ENCODE measurements around the gene IPO4. TPM values are rescaled to one million over a fixed set of nuclear protein-coding genes. Genes with fewer than 3 reads are reported as not detected.
A peak's percentile ranks its signal among the peaks of the same experiment; 100 is the strongest.

Gene IPO4
- total and polyA plus RNA-seq, 2 of the 13 experiments (the other 11 are each of a cell fraction or from before 2014, with no cell fraction given): 39.0 to 179 TPM

DNA sequence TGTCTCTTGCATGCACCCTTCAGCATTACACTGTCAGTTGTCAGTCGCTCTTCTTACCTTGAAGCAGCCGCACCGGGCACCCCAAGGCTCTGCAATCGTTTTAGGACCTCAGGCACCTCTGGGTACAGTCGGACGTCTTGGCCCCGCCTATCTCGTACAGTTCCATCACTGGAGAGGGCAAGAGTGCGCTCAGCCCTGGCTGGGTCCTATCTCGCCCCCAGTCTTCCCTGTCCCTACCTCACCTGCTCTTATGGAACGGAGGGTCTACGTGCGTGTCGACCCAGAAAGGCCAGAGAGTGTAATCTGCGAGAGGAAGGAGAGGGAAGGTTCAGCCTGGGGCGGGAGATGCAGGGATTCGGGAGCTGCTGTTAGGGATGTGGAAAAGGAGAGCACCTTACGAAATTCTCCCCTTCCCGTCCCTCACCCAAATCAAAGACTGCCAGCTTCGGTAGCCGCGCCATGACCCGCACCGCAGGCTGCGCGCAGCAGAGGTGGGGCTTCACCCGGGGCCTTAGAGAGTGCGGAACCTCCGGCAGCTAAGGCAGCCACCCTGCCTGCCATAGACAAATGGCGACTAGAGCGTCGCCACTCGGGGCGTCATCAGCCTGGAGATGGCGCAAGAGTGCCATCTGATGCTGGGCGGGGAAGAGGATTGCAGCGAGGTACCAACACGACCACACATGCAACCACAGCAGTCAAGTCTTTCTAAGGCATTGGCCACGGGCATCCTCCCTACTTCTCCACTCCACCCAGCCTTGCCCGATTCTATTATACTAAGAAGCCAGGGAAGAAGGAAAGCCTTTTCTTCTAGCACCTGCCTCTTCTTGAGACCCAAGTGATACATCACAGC is 27.1 kb upstream of the IPO4 start, which contains the start of gene MDP1 (continued):
- TF ChIP-seq ZBTB44 (CRISPR knock-in tag; IDR thresholded peaks at IDR 0.05): 0 out of 2 replicates have a peak, but pooled peaks have one; percentile 67
- peak; percentile 94 for TF ChIP-seq MEF2D (CRISPR knock-in tag; IDR thresholded peaks at IDR 0.05)
- peak; percentile 95 for TF ChIP-seq RBFOX2 (IDR thresholded peaks at IDR 0.05; ENCODE audit: low read depth, low read length)
- peak; percentile 88; the same call in 1 of the 2 replicates for TF ChIP-seq REXO4 (CRISPR knock-in tag; IDR thresholded peaks at IDR 0.05; ENCODE audit: borderline replicate concordance)
- TF ChIP-seq PHF21A (CRISPR knock-in tag; IDR thresholded peaks at IDR 0.05): no peak
- TF ChIP-seq ZNF562 (CRISPR knock-in tag; IDR thresholded peaks at IDR 0.05; ENCODE audit: borderline replicate concordance): no peak; the same call in 1 of the 2 replicates
- peak; percentile 76 for TF ChIP-seq ZNF503 (CRISPR knock-in tag; IDR thresholded peaks at IDR 0.05)
- peak; percentile 93 for TF ChIP-seq KDM5A (IDR thresholded peaks at IDR 0.05; ENCODE audit: borderline replicate concordance, low read length)
- TF ChIP-seq ZNF567 (CRISPR knock-in tag; IDR thresholded peaks at IDR 0.05; ENCODE audit: borderline replicate concordance): peak; percentile 100
- TF ChIP-seq, protein P1, sequence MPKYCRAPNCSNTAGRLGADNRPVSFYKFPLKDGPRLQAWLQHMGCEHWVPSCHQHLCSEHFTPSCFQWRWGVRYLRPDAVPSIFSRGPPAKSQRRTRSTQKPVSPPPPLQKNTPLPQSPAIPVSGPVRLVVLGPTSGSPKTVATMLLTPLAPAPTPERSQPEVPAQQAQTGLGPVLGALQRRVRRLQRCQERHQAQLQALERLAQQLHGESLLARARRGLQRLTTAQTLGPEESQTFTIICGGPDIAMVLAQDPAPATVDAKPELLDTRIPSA (CRISPR knock-in tag; IDR thresholded peaks at IDR 0.05; ENCODE audit: borderline replicate concordance): no peak
- peak; percentile 99 for TF ChIP-seq ARHGAP35 (CRISPR knock-in tag; IDR thresholded peaks at IDR 0.05; ENCODE audit: borderline replicate concordance)
- peak; percentile 71 for TF ChIP-seq SKI (IDR thresholded peaks at IDR 0.05; ENCODE audit: partially characterized antibody)
- TF ChIP-seq HES4 (CRISPR knock-in tag; IDR thresholded peaks at IDR 0.05; ENCODE audit: borderline replicate concordance): 0 out of 2 replicates have a peak, but pooled peaks have one; percentile 55
- TF ChIP-seq, protein P2, sequence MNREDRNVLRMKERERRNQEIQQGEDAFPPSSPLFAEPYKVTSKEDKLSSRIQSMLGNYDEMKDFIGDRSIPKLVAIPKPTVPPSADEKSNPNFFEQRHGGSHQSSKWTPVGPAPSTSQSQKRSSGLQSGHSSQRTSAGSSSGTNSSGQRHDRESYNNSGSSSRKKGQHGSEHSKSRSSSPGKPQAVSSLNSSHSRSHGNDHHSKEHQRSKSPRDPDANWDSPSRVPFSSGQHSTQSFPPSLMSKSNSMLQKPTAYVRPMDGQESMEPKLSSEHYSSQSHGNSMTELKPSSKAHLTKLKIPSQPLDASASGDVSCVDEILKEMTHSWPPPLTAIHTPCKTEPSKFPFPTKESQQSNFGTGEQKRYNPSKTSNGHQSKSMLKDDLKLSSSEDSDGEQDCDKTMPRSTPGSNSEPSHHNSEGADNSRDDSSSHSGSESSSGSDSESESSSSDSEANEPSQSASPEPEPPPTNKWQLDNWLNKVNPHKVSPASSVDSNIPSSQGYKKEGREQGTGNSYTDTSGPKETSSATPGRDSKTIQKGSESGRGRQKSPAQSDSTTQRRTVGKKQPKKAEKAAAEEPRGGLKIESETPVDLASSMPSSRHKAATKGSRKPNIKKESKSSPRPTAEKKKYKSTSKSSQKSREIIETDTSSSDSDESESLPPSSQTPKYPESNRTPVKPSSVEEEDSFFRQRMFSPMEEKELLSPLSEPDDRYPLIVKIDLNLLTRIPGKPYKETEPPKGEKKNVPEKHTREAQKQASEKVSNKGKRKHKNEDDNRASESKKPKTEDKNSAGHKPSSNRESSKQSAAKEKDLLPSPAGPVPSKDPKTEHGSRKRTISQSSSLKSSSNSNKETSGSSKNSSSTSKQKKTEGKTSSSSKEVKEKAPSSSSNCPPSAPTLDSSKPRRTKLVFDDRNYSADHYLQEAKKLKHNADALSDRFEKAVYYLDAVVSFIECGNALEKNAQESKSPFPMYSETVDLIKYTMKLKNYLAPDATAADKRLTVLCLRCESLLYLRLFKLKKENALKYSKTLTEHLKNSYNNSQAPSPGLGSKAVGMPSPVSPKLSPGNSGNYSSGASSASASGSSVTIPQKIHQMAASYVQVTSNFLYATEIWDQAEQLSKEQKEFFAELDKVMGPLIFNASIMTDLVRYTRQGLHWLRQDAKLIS (CRISPR knock-in tag; IDR thresholded peaks at IDR 0.05): no peak
- TF ChIP-seq, protein P3, sequence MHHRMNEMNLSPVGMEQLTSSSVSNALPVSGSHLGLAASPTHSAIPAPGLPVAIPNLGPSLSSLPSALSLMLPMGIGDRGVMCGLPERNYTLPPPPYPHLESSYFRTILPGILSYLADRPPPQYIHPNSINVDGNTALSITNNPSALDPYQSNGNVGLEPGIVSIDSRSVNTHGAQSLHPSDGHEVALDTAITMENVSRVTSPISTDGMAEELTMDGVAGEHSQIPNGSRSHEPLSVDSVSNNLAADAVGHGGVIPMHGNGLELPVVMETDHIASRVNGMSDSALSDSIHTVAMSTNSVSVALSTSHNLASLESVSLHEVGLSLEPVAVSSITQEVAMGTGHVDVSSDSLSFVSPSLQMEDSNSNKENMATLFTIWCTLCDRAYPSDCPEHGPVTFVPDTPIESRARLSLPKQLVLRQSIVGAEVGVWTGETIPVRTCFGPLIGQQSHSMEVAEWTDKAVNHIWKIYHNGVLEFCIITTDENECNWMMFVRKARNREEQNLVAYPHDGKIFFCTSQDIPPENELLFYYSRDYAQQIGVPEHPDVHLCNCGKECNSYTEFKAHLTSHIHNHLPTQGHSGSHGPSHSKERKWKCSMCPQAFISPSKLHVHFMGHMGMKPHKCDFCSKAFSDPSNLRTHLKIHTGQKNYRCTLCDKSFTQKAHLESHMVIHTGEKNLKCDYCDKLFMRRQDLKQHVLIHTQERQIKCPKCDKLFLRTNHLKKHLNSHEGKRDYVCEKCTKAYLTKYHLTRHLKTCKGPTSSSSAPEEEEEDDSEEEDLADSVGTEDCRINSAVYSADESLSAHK (CRISPR knock-in tag; IDR thresholded peaks at IDR 0.05; ENCODE audit: borderline replicate concordance): peak; percentile 81; the same call in 1 of the 2 replicates
- TF ChIP-seq CC2D1A (CRISPR knock-in tag; IDR thresholded peaks at IDR 0.05): peak; percentile 94; the same call in 1 of the 2 replicates

Measured in HepG2 (cell line).